ENCODE measurements around the gene CCDC124.
A peak's percentile ranks its signal among the peaks of the same experiment; 100 is the strongest.
"Not testable (repeated sequence)": the region's sequence is repeated elsewhere in the genome, so short reads cannot be mapped to it uniquely, and the experiment has no call there.

CCDC124 gene

DNA sequence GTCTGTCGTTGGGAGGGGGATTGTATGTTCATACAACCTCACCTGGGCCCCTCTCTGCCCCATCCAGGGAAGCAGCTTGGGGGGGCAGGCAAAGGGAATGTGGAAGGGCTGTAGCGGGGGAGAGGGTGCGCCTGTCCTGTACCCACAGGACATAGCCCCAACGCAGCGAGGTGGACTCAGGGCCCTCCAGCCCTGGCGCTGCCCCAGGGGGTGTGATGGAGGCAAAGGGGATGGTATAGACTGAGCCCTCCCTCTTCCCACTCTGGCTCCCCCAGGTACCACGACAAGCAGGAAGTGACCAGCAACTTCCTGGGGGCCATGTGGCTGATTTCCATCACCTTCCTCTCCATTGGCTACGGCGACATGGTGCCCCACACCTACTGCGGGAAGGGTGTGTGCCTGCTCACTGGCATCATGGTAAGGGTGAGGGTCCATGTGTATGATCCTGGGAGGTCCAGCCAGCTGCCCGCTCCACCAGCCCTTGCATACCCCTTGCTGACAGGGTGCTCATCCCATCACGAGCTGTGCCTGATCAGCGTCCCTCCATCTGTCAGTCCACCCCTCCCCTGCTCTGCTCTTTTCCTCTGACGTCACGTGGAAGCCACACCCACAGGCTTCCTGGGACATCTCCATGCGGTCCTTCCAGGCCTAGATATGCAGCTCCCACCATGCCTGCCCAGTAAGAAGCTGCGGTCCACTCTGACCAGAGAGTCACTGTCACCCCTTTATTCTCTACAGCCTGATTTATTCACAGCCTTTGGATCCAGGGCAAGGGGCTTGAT, 52.4 kb downstream of the CCDC124 start:
- DNase-seq (no peak), ATAC-seq (peak; percentile 10)

DNA sequence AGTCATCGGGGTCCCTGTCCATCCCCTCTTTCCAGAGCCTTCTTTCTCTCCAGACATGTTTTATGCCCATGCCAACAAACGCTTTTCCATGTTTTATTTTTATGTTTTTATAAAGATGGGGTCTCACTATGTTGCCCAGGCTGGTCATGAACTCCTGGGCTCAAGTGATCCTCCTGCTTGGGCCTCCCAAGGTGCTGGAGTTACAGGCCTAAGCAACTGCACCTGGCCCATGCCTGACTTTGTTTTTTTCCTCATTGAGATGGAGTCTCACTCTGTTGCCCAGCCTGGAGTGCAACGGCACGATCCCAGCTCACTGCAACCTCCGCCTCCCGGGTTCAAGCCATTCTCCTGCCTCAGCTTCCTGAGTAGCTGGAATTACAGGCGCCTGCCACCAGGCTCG, 53.8 kb downstream of the CCDC124 start:
- not testable (repeated sequence) for ATAC-seq, DNase-seq

DNA sequence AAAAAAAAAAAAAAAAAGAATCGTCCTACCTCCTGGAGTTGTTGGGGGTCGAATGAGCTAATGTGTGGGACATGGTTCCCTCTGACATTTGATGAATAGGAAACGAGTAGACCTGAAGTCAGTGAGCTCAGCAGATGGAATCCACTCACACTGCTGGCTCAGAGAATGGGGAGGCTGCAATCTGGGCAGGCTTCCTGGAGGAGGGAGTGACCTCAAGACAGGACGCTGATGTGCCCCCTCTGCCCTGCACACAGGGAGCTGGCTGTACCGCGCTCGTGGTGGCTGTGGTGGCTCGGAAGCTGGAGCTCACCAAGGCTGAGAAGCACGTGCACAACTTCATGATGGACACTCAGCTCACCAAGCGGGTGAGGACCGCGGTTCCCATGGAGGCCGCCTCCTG, 55.3 kb downstream of the CCDC124 start:
- no peak for DNase-seq
- no peak for ATAC-seq

DNA sequence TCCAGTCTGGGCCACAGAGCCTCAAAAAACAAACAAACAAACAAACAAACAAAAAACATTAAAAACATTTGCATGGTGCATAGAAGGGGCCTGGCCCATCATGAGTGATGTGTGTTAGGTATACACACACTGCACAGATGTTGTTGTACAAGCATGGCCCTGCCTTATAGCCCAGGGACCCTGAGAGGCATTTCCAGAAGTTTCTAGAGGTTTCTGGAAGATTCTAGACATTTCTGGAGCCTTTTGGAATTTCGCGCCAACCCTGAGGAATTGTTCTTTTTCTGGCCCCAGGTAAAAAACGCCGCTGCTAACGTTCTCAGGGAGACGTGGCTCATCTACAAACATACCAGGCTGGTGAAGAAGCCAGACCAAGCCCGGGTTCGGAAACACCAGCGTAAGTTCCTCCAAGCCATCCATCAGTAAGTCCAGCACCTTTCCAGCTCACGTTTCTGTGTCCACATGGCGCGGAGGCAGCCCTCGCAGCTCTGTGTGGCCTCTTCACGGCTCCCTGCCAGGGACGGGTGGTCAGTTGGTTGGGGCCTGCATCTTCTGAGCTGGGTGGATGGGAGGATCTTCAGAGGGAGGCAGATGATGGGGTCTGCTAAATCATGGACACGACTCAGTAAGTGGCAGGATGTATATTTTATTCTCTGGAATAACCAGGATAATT, 56.7 kb downstream of the CCDC124 start:
- ATAC-seq (no peak), DNase-seq (no peak)

DNA sequence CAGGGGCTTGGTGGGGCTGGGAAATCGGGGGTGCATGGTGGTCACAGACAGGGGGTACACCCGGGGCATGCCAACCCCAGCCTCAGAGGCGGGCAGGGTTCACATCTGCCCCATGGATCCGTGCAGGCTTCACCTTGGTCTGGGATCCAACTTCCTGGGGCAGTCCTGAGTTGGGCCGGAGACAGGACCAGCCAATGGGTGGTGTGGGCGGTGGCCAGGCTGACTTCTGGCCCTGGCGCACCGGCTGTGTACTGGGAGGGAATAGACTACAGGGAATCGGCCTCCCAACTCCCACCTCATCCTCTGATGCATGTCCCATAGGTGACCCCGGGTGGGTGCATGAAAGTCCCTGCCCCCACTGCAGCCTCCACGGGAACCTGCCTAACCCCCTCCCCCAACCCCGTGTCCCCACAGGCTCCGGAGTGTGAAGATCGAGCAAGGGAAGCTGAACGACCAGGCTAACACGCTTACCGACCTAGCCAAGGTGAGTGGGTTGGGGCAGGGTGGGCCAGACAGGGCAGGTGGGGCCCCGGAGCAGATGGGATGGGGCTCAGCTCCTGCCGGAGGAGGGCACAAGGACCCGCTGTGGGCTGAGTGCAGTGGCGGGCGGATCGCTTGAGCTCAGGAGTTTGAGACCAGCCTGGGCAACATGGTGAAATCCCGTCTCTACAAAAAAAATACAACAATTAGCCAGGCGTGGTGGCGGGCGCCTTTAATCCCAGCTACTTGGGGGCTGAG, 60.4 kb downstream of the CCDC124 start:
- DNase-seq (no peak), ATAC-seq (no peak)

Data from stimulated activated naive CD8-positive, alpha-beta T cell treated with anti-CD3 and anti-CD28 coated beads, Interleukin-15, Interleukin-2, amounts not matched to agents 100 U/mL and 50 U/mL, for 24 hours (primary cell).